ENCODE results near the gene SLC6A3.

The SLC6A3 gene

GRCh38 chr5:1352231-1353219 lies 92.7 kb downstream of the SLC6A3 start:
- DNase-seq (ENCODE audit: extremely low spot score): no peak
- TF ChIP-seq SUZ12 (IDR thresholded peaks at IDR 0.05) (no peak), FOXA1 (IDR thresholded peaks at IDR 0.05) (no peak), NFRKB (IDR thresholded peaks at IDR 0.05) (no peak), TARDBP (IDR thresholded peaks at IDR 0.05) (no peak), CTBP1 (IDR thresholded peaks at IDR 0.05; ENCODE audit: borderline replicate concordance) (no peak), SP1 (IDR thresholded peaks at IDR 0.05) (no peak), FOXK2 (IDR thresholded peaks at IDR 0.05) (no peak), LEF1 (IDR thresholded peaks at IDR 0.05; ENCODE audit: borderline replicate concordance) (no peak)
- ChIA-PET CTCF (no interaction called here), POLR2A (no interaction called here)

- ChIA-PET CTCF (no interaction called here), POLR2A (no interaction called here)
- TF ChIP-seq FOXK2 (IDR thresholded peaks at IDR 0.05) (no peak), SUZ12 (IDR thresholded peaks at IDR 0.05) (no peak), L3MBTL2 (conservative IDR thresholded peaks at IDR 0.05) (no peak), BHLHE40 (IDR thresholded peaks at IDR 0.05; ENCODE audit: borderline replicate concordance) (no peak), HDGF (IDR thresholded peaks at IDR 0.05; ENCODE audit: borderline replicate concordance) (no peak), NFRKB (IDR thresholded peaks at IDR 0.05) (no peak), ARNT (IDR thresholded peaks at IDR 0.05) (no peak), CTBP1 (IDR thresholded peaks at IDR 0.05; ENCODE audit: borderline replicate concordance) (no peak), FOXA1 (IDR thresholded peaks at IDR 0.05) (no peak), LEF1 (IDR thresholded peaks at IDR 0.05; ENCODE audit: borderline replicate concordance) (no peak), ELF4 (IDR thresholded peaks at IDR 0.05) (no peak), ZNF384 (IDR thresholded peaks at IDR 0.05) (no peak), SP1 (IDR thresholded peaks at IDR 0.05) (no peak), TARDBP (IDR thresholded peaks at IDR 0.05) (no peak), PKNOX1 (IDR thresholded peaks at IDR 0.05) (no peak), FOXM1 (IDR thresholded peaks at IDR 0.05; ENCODE audit: borderline replicate concordance) (no peak)
- DNase-seq (ENCODE audit: extremely low spot score): no peak
These were observed 94.1 kb downstream of the SLC6A3 start for GRCh38 chr5:1351156-1351555.

GRCh38 chr5:1349246-1349645 lies 96.0 kb downstream of the SLC6A3 start:
- ChIA-PET POLR2A (interaction anchor here (1.0 to 1.1 kb wide), 2 partner anchors 9 to 37 kb away, joined by 3 read pairs; no protein-coding TSS in a partner anchor), CTCF (no interaction called here)
- TF ChIP-seq SP1 (IDR thresholded peaks at IDR 0.05): no peak
- TF ChIP-seq PKNOX1 (IDR thresholded peaks at IDR 0.05): no peak
- no peak for TF ChIP-seq ELF4 (IDR thresholded peaks at IDR 0.05)
- no peak for TF ChIP-seq FOXA1 (IDR thresholded peaks at IDR 0.05)
- TF ChIP-seq LEF1 (IDR thresholded peaks at IDR 0.05; ENCODE audit: borderline replicate concordance): no peak
- no peak for TF ChIP-seq BHLHE40 (IDR thresholded peaks at IDR 0.05; ENCODE audit: borderline replicate concordance)
- no peak for TF ChIP-seq FOXK2 (IDR thresholded peaks at IDR 0.05)
- TF ChIP-seq NFRKB (IDR thresholded peaks at IDR 0.05): no peak
- TF ChIP-seq TARDBP (IDR thresholded peaks at IDR 0.05): no peak
- no peak for TF ChIP-seq ARNT (IDR thresholded peaks at IDR 0.05)
- no peak for TF ChIP-seq HDGF (IDR thresholded peaks at IDR 0.05; ENCODE audit: borderline replicate concordance)
- no peak for TF ChIP-seq SUZ12 (IDR thresholded peaks at IDR 0.05)
- TF ChIP-seq L3MBTL2 (conservative IDR thresholded peaks at IDR 0.05): no peak
- no peak for TF ChIP-seq CTBP1 (IDR thresholded peaks at IDR 0.05; ENCODE audit: borderline replicate concordance)
- no peak for TF ChIP-seq ZNF384 (IDR thresholded peaks at IDR 0.05)
- no peak for DNase-seq (ENCODE audit: extremely low spot score)

GRCh38 chr5:1348986-1349245 lies 96.3 kb downstream of the SLC6A3 start:
- DNase-seq (ENCODE audit: extremely low spot score): no peak
- ChIA-PET CTCF (no interaction called here), POLR2A (interaction anchor here (1.0 to 1.1 kb wide), 2 partner anchors 9 to 37 kb away, joined by 3 read pairs; no protein-coding TSS in a partner anchor)
- TF ChIP-seq FOXK2 (IDR thresholded peaks at IDR 0.05): no peak
- TF ChIP-seq FOXM1 (IDR thresholded peaks at IDR 0.05; ENCODE audit: borderline replicate concordance): no peak
- no peak for TF ChIP-seq TARDBP (IDR thresholded peaks at IDR 0.05)
- TF ChIP-seq SUZ12 (IDR thresholded peaks at IDR 0.05): no peak
- TF ChIP-seq ELF4 (IDR thresholded peaks at IDR 0.05): no peak
- TF ChIP-seq BHLHE40 (IDR thresholded peaks at IDR 0.05; ENCODE audit: borderline replicate concordance): no peak
- TF ChIP-seq CTBP1 (IDR thresholded peaks at IDR 0.05; ENCODE audit: borderline replicate concordance): no peak
- no peak for TF ChIP-seq ZNF384 (IDR thresholded peaks at IDR 0.05)
- TF ChIP-seq LEF1 (IDR thresholded peaks at IDR 0.05; ENCODE audit: borderline replicate concordance): no peak
- TF ChIP-seq PKNOX1 (IDR thresholded peaks at IDR 0.05): no peak
- no peak for TF ChIP-seq NFRKB (IDR thresholded peaks at IDR 0.05)
- no peak for TF ChIP-seq FOXA1 (IDR thresholded peaks at IDR 0.05)
- no peak for TF ChIP-seq SP1 (IDR thresholded peaks at IDR 0.05)
- TF ChIP-seq HDGF (IDR thresholded peaks at IDR 0.05; ENCODE audit: borderline replicate concordance): no peak

- TF ChIP-seq ELF4 (IDR thresholded peaks at IDR 0.05) (no peak), PKNOX1 (IDR thresholded peaks at IDR 0.05) (no peak), L3MBTL2 (conservative IDR thresholded peaks at IDR 0.05) (no peak), LEF1 (IDR thresholded peaks at IDR 0.05; ENCODE audit: borderline replicate concordance) (no peak), CTBP1 (IDR thresholded peaks at IDR 0.05; ENCODE audit: borderline replicate concordance) (no peak), ARNT (IDR thresholded peaks at IDR 0.05) (no peak), NFRKB (IDR thresholded peaks at IDR 0.05) (no peak), ZNF384 (IDR thresholded peaks at IDR 0.05) (no peak), FOXA1 (IDR thresholded peaks at IDR 0.05) (no peak), FOXK2 (IDR thresholded peaks at IDR 0.05) (no peak)
- POLR2A ChIA-PET: interaction anchor here (1.5 to 4.3 kb wide), 3 partner anchors 11 to 20 kb away, joined by 4 to 26 read pairs (median 5); no protein-coding TSS in a partner anchor
These were observed 97.7 kb downstream of the SLC6A3 start for GRCh38 chr5:1347571-1347970.

More at GRCh38 chr5:1347571-1347970, 97.7 kb downstream of the SLC6A3 start:
- CTCF ChIA-PET: no interaction called here
- no peak for DNase-seq (ENCODE audit: extremely low spot score)

All from HEK293T (cell line).